IgD-negative memory B cell (primary cell): Measurements from ENCODE around the gene USP49. TPM values are rescaled to one million over a fixed set of nuclear protein-coding genes. Genes with fewer than 3 reads are reported as not detected.
A peak's percentile ranks its signal among the peaks of the same experiment; 100 is the strongest.
"Not testable (repeated sequence)": the region's sequence is repeated elsewhere in the genome, so short reads cannot be mapped to it uniquely, and the experiment has no call there.

ENCODE experiments used
- H3K27ac Mint-ChIP-seq, 3 donors: one replicate each; pipeline ENCODE4 v1.8.0; 2020 to 2022; ENCODE audit warnings: mild to moderate bottlenecking in 3 of 3, mixed read lengths in 3 of 3, moderate library complexity in 1 of 3
- H3K27me3 Mint-ChIP-seq: one replicate; pipeline ENCODE4 v1.8.0; 2021; ENCODE audit warnings: mixed read lengths
- H3K36me3 Mint-ChIP-seq: one replicate; pipeline ENCODE4 v1.8.0; 2020; ENCODE audit warnings: mild to moderate bottlenecking, mixed read lengths
- H3K4me1 Mint-ChIP-seq, 3 donors: one replicate each; pipeline ENCODE4 v1.8.0; 2020 to 2022; ENCODE audit warnings: mixed read lengths in 3 of 3, mild to moderate bottlenecking in 1 of 3
- H3K4me3 Mint-ChIP-seq, 4 donors: one replicate each; pipeline ENCODE4 v1.8.0; 2020 to 2022; ENCODE audit warnings: mild to moderate bottlenecking in 4 of 4, mixed read lengths in 4 of 4, moderate library complexity in 3 of 4
- H3K9me3 Mint-ChIP-seq, 3 donors: one replicate each; pipeline ENCODE4 v1.8.0; 2020 to 2021; ENCODE audit warnings: mixed read lengths in 3 of 3, mild to moderate bottlenecking in 1 of 3
- polyA plus RNA-seq: library from polyadenylated mRNA; unstranded; fragments of 300-500 nt; fragmentation: Illumina TruSeq; gene quantifications from one replicate; pipeline ENCODE4 v1.2.3, GENCODE V29; 2021

The USP49 gene
- polyA plus RNA-seq, result 1.5 TPM

DNA sequence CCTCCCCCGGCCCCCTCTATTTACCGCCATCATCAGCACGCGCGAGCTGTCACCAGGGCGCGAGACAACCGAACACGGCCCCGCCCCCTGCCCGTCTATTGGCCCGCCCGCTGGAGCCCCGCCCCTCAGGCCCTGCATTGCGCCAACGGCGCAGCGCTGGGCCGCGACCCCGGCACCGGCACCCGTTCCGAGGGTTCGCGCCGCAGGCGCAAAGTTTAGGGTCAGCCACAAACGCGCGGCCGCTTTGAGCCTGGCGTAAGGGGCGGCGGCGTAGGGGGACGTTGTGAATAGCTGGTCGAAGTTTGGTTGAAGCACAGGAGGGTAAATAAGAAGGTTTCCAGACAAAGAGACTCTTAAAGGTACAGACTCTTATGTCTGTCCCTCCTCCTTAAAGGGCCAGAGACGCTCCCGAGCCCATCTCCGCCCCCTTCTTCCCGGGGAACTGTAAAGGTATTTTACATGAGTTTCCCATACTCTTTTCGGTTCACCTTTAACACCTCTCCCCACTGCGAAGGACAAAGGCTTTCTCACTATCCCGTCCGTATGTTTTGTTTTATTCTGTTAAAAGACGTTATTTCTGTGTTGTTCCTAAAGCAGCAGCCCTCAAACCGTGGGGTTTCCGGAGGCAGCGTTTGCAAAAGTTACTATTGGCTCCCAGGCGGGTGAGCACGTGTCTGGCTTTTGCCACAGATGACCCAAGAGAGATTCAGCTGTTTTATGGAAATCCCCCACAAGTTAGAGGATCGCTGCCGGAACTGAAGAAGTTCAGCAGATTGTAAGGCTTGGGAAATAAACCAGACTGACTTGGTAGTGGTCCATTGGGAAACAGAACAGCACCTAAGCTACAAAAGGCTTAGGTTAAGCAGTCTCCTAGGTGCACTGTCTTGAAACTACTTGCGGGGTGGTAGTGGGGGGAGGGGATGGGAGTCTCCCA lies at the start of gene USP49:
USP49 (minus strand) TSS at position 76 of the 934 bp plus-strand sequence. CDS start 88,392 bp downstream, outside the sequence.
- no peaks in the 10 kb centered on the region for H3K9me3 Mint-ChIP-seq
- H3K36me3 Mint-ChIP-seq, result no peaks in the 10 kb centered on the region
- no peak within 1 kb of the TSS for H3K4me3 Mint-ChIP-seq
- no peaks in the 10 kb centered on the region for H3K27me3 Mint-ChIP-seq
- H3K27ac Mint-ChIP-seq, result peak within 1 kb of the TSS in 2 of 3 donors; percentile 93 to 98
- H3K4me1 Mint-ChIP-seq, result peaks cover 8 to 11% (median 8%) of the 10 kb centered on the region in 3 donors

DNA sequence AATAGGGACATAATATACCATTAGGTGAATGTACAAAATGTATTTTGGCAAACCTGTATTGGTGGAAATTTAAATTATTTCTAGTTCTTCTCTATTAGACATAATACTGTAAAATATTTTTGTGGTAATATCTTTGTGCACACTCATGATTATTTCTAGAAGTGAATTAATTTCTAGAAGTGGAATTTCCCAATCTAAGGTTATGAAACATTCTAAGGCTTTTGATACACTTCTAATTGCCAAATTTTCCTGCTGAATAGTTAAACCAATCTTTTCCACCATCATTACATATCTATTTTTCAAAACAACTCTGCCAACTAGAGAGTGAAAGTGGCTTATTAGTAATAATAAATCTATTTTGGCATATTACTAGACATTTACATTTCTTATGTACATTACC lies 48.3 kb upstream of the USP49 start:
- peak overlapping the region in 3 of 4 donors; percentile 18 to 52 (median 23) for H3K4me3 Mint-ChIP-seq
- H3K4me1 Mint-ChIP-seq, result peaks cover 25 to 34% (median 29%) of the 10 kb centered on the region in 3 donors
- H3K27ac Mint-ChIP-seq, result no peak overlapping the region
- H3K9me3 Mint-ChIP-seq, result no peaks in the 10 kb centered on the region
- peaks cover 5% of the 10 kb centered on the region for H3K36me3 Mint-ChIP-seq
- no peaks in the 10 kb centered on the region for H3K27me3 Mint-ChIP-seq

DNA sequence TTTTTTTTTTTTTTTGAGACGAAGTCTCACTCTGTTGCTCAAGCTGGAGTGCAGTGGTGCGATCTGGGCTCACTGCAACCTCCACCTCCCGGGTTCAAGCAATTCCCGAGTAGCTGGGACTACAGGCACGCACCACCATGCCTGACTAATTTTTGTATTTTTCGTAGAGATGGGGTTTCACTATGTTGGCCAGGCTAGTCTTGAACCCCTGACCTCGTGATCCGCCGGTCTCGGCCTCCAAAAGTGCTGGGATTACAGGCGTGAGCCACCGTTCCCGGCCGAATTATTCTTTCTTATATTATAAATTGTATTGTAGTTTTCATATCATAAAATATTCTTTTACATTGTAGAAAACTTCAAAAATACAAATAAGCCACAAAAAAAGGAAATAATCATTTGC lies 47.7 kb upstream of the USP49 start:
- Mint-ChIP-seq H3K27ac (peak overlapping the region in 1 of 3 donors; percentile 78), H3K4me3 (peak overlapping the region in 1 of 4 donors; percentile 88), H3K4me1 (peaks cover 26 to 36% (median 33%) of the 10 kb centered on the region in 3 donors)
- not testable (repeated sequence) for H3K9me3 Mint-ChIP-seq, H3K36me3 Mint-ChIP-seq, H3K27me3 Mint-ChIP-seq

DNA sequence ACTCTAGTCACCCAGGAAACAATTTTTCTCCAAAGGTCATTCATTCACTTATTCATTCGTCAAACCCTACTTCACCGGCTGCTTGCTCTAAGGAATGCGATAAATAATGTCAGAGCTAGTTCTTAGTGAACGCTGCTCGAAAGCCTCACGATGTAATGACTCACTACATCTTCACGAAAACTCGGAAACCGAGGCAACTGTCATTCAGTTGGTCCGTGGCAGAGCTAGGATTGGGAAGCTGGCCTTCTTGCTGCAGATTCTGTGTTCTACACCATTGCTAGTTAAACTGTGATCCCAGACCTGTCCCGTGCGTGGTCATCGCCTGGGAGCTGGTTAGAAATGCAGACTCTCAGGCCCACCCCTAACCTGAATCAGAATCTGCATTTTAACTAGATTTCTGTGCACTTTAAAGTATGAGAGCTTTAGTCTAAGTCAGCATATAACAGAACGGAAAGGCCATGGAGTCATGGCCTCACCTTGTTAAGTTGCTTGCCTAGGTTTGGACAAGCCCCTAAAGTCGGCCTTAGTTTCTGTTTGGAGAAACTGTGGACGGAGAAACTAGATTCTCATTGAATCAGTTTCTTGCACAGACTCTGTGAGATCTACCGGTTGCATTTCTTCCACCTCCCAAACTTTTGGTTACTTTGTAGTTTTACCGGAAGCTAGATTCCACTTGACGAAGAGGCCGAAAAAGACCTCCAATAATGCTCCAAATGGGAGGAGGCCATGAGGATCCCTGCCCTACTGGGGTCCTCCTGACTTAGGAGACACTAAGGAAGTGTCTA lies 47.1 kb upstream of the USP49 start:
- Mint-ChIP-seq H3K9me3 (no peaks in the 10 kb centered on the region), H3K36me3 (no peaks in the 10 kb centered on the region), H3K27ac (peak overlapping the region; percentile 32 to 85 (median 78)), H3K4me1 (peaks cover 27 to 37% (median 35%) of the 10 kb centered on the region in 3 donors), H3K27me3 (no peaks in the 10 kb centered on the region), H3K4me3 (peak overlapping the region; percentile 86 to 97 (median 89))

DNA sequence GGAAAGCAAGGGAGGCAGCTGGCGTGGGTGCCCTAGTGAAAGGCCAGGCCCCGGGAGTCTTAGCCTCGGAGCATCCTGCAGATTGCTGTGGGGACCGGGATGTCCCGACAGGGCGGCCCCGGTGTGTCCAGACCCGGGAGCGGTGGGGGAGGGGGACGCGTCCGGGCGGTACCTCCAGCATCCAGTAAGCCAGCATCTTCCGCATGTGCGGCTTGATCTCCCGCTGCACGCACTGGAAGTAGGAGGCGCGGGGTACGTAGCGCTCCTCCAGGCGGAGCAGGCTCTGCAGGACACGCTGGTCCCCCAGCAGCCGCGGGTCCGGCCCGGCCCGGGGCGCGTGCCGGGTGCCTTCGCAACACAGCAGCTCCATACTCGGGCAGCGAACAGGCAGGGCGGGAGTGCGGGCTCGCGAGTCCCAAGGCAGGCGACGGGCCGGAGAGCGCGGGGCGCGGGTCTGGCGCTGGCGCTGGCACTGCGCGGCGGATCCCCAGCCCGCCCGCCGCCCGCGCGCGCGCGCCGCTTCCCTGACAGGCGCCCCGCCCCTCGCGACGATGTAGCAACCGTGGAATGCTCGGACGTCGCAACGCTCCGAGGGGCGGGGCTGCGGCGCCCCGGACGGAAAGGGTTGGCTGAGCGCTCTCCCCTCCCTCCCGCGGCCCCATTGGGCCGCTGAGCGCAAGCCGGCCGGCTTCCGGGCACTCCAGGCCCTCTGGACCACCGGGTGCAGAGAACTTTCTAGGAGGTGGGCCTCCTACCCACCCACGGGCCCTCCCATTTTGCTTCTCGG lies 46.3 kb upstream of the USP49 start, which contains the start of gene CCND3:
CCND3 (minus strand) TSS at position 529 of the 787 bp plus-strand sequence; CDS start at position 370, 159 bp downstream.
- no peaks in the 10 kb centered on the region for H3K36me3 Mint-ChIP-seq
- H3K27me3 Mint-ChIP-seq, result no peaks in the 10 kb centered on the region
- peak within 1 kb of the TSS; percentile 86 to 97 (median 89) for H3K4me3 Mint-ChIP-seq
- H3K27ac Mint-ChIP-seq, result peak within 1 kb of the TSS; percentile 89 to 96 (median 94)
- H3K4me1 Mint-ChIP-seq, result peaks cover 31 to 39% (median 39%) of the 10 kb centered on the region in 3 donors
- no peaks in the 10 kb centered on the region for H3K9me3 Mint-ChIP-seq

DNA sequence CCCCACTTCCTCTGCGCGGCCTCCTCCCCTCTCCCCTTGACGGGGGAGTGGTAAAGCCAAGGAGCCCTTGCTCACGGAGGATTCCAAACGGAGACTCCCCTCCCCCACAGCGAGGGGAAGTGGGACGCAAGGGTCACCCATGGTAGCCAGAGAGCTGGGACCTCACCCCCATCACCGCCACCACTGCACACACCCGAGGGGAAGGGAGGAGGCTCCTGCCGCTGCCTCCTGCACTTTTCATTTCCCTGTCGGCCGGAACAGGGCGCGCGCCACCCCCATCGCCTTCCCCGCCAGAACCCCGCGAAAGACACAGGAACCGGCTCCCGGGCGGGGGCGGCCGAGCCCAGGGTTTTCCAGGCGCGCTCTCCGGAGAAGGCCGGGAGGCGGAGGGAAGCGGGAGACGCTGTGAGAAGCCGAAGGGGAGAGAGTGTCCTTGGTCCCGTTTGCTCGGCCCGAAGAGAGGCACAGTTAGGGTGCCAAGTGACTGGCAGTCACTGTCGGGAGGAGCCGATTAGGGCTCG lies 45.6 kb upstream of the USP49 start:
- peak overlapping the region; percentile 86 to 94 (median 89) for H3K4me3 Mint-ChIP-seq
- peaks cover 35 to 44% (median 44%) of the 10 kb centered on the region in 3 donors for H3K4me1 Mint-ChIP-seq
- H3K27ac Mint-ChIP-seq, result peak overlapping the region; percentile 89 to 96 (median 94)
- H3K36me3 Mint-ChIP-seq, result no peaks in the 10 kb centered on the region
- no peaks in the 10 kb centered on the region for H3K9me3 Mint-ChIP-seq
- no peaks in the 10 kb centered on the region for H3K27me3 Mint-ChIP-seq

DNA sequence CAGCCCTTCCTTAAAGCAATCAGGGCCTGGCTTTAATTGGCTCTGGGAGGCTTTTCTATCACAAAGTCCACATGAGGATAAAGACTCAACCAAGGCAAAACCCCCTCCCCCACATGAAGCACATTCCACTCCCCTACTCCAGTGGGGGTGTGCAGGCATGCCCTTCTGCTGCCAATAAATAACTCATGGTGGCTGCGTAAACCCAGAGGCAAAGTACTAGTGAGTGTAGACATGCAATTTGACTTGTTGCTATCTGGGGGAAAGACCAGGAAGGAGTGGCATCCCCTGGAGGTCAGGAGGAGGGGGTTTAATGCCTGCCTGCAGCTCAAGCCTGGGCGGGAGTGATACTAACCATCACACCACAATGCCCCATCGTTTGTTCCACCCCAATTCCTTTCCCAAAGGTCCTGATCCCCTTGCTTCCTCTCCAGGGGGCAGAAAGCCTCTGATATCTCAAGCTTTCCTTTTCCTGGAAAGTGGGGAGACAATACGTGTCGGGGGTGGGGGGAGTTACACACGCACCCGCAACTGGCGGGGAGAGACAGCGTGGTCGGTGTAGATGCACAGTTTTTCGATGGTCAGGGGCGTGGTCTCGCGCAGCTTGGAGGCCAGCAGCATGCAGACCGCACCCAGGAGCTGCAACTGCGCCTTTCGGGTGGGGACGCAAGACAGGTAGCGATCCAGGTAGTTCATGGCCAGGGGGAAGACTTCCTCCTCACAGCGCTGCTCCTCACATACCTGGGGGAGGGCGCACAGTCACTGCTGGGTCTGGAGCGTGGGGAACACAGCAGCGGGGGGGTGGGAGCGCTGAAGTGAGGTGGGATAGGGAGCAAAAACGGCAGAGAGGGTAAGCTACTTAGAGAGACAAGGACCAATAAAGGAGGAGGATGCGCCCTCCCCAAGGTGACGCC lies 44.9 kb upstream of the USP49 start:
- no peaks in the 10 kb centered on the region for H3K36me3 Mint-ChIP-seq
- H3K4me3 Mint-ChIP-seq, result peak overlapping the region; percentile 86 to 94 (median 89)
- peaks cover 35 to 44% (median 44%) of the 10 kb centered on the region in 3 donors for H3K4me1 Mint-ChIP-seq
- no peaks in the 10 kb centered on the region for H3K27me3 Mint-ChIP-seq
- no peaks in the 10 kb centered on the region for H3K9me3 Mint-ChIP-seq
- H3K27ac Mint-ChIP-seq, result peak overlapping the region; percentile 89 to 96 (median 94)

DNA sequence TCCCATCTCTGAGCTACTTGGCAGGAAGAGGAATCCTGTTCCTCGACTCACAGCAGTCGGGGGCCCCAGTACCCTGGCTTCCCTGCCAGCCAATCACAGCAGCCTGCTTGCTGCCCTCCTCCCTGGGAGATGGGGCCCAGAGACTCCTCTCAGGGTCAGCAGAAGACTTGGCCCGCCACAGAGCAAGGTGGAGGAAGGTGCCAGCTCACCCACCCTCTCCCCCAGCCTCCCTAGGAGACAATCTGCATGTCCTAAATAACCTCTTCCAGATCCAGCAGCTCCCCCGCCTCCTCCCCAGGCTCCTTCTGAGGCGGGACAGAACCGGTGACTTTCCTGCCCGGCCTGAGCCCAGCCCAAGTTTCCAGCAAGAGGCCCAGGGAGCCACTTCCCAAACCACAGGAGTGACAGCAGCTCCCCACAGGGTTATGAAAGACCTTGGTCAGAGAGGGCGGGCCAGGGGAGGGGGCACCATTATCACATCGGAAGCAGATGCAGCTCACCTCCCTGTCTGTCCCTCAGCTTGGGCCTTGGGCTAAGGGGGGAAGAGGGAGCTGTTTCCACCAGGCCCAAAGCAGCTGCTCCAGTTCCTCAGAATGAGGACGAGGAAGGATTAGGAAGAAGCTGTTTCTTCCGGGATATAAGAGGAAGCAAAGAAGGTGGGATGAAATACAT lies 44.1 kb upstream of the USP49 start:
- Mint-ChIP-seq H3K9me3 (no peaks in the 10 kb centered on the region), H3K27ac (peak overlapping the region in 2 of 3 donors; percentile 81 to 94), H3K4me3 (peak overlapping the region; percentile 86 to 94 (median 89)), H3K27me3 (no peaks in the 10 kb centered on the region), H3K36me3 (no peaks in the 10 kb centered on the region), H3K4me1 (peaks cover 39 to 51% (median 49%) of the 10 kb centered on the region in 3 donors)

DNA sequence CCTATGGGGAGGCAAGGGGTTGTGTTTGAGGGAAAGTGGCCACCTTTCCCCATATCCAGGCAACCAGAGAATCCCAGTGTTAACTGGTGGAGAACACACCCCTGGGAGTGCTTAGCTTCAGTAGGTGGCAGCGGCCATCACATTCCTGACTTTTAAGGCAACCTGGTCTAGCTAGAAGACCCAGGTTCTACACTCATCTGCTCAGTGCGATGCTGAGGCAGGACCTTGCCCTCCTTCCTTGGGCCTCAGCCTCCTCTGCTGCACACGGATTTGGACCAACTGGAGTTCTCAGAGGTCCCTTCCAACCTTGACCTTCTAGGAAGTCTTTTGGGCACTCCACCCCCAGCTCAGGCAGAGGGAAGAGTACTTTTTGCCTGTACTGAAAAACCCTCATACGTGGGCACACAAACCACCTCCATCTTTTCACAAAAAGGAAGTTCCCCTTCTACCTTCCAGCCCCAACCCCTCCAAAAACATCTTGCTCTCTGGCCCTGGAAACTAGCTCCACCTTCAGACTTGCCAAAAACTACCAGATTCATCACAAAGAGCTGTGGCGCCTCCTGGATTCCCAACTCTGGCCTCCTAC lies 43.5 kb upstream of the USP49 start:
- Mint-ChIP-seq H3K9me3 (no peaks in the 10 kb centered on the region), H3K4me1 (peaks cover 40 to 51% (median 51%) of the 10 kb centered on the region in 3 donors), H3K27me3 (no peaks in the 10 kb centered on the region), H3K36me3 (no peaks in the 10 kb centered on the region), H3K4me3 (peak overlapping the region; percentile 61 to 88 (median 74)), H3K27ac (peak overlapping the region; percentile 9 to 94 (median 71))

DNA sequence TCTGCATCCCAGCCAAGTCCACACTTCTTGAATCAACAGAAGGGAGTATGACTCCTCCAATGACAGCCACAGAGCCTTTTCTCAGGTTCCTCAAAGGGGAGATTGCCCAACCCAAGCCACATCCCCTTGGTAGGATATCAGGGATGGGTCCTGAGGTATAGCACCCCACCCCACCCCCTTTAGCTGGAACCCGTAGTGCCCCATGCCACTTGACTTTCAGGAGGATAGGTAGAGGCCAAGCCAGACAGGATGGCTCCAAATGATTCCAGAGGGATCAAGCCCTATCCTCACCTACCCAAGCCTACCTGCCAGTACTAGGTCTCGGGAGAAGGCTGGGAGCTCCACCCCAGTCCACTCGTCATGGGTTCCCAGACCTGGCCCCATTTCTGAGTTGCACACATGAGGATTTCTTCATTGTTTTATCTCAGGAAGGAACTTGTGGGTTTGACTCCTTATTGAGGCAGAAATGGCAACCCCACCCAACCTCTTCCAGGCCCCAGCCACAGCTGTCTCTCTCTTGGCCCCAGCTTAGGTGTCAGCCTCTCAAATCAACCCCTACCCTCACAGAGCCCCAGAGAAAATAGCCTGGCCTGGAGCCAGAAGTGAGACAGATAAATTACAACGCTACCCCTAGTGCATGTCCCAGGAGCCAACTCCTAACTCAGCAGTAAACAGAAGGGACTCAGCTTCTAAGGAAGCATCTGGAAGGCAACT lies 42.8 kb upstream of the USP49 start:
- no peaks in the 10 kb centered on the region for H3K36me3 Mint-ChIP-seq
- H3K4me1 Mint-ChIP-seq, result peaks cover 40 to 52% (median 51%) of the 10 kb centered on the region in 3 donors
- H3K9me3 Mint-ChIP-seq, result no peaks in the 10 kb centered on the region
- H3K27me3 Mint-ChIP-seq, result no peaks in the 10 kb centered on the region
- peak overlapping the region; percentile 34 to 91 (median 76) for H3K4me3 Mint-ChIP-seq
- H3K27ac Mint-ChIP-seq, result peak overlapping the region; percentile 31 to 94 (median 59)

DNA sequence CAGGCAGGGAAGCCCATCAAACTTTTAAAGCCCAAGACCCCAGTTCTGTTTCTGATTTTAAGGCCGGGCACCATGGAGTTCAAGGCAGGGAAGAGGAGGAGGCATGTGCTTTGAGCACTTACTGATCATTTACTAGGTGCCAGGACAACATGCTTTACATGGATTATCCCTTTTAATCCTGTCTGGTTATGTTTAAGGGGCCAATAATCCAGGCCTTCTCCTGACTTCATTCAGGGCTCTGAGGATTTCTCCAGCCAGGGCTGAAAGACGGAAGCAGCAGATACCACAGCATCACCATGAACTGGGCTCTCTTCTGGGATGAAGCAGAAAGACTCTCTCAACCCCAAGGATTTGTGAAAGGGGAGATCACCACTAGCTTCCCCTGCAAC lies 42.3 kb upstream of the USP49 start:
- H3K4me3 Mint-ChIP-seq, result peak overlapping the region in 3 of 4 donors; percentile 60 to 88 (median 82)
- H3K36me3 Mint-ChIP-seq, result no peaks in the 10 kb centered on the region
- no peaks in the 10 kb centered on the region for H3K9me3 Mint-ChIP-seq
- H3K27ac Mint-ChIP-seq, result peak overlapping the region; percentile 31 to 94 (median 59)
- H3K27me3 Mint-ChIP-seq, result no peaks in the 10 kb centered on the region
- peaks cover 40 to 51% (median 48%) of the 10 kb centered on the region in 3 donors for H3K4me1 Mint-ChIP-seq
